GM12891 (cell line): ENCODE data around the gene CCSAP.

Experiments used
- POLR2A ChIP-seq: IDR thresholded peaks from 2 replicates; pipeline ENCODE4 v1.6.1; 2011; ENCODE audit warnings: low read depth, low read length, control low read depth
- POLR2AphosphoS5 ChIP-seq: IDR thresholded peaks from 2 replicates; pipeline ENCODE4 v1.6.1; 2011; ENCODE audit warnings: low read depth, low read length, control low read depth
- SPI1 ChIP-seq: IDR thresholded peaks from 2 replicates; pipeline ENCODE4 v1.6.1; 2011; ENCODE audit warnings: low read depth, low read length, control low read depth
- TAF1 ChIP-seq: IDR thresholded peaks from 2 replicates; pipeline ENCODE4 v1.6.1; 2011; ENCODE audit warnings: low read depth, low read length, control low read depth

- TF ChIP-seq POLR2A (no peak), TAF1 (no peak), POLR2AphosphoS5 (no peak), SPI1 (no peak)
Measured at GRCh38 chr1:229305392-229305791, 37.5 kb downstream of the CCSAP start.
